ENCODE data around the gene KNDC1. TPM values are rescaled to one million over a fixed set of nuclear protein-coding genes. Genes with fewer than 3 reads are reported as not detected.
"Not testable (repeated sequence)": the region's sequence is repeated elsewhere in the genome, so short reads cannot be mapped to it uniquely, and the experiment has no call there.

Gene KNDC1
- total RNA-seq, 1 donor from 2014 or later = under 0.01 TPM

DNA sequence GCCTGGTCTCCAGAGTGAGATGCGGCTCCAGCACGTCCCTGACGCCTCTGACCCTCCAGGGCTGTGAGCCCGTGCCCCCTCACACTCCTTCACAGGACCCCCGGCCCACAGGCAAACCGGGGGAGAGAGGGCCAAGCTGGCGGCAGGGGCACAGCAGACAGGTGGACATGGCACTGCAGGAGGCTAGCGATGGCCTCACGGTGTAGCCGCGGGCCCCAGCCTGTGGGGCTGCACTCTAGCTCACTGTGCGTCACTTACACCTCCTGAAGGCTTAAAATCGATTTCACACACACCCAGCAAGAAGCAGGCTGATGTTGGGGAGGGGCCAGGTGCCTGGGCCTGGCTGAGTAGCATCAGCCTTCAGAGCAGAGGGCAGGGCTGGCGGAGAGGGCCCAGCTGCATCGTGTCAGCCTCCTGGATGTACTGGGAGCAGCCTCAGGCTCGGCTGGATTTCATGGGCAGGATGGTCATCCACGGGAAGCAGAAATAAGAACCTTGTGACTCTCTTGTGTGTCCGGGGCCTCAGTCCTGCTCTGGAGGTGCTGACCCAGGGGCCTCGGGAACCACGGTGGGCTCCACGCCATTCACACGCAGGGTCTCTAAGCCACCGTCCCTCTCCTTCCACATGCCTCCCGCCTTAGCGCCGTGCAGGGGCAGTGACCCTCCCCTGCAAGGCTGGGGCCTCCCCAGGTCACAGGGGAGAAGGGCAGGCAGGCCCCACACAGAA, 19.4 kb upstream of the KNDC1 start:
- no peak for DNase-seq (ENCODE audit: low read depth in 2 of 2)

DNA sequence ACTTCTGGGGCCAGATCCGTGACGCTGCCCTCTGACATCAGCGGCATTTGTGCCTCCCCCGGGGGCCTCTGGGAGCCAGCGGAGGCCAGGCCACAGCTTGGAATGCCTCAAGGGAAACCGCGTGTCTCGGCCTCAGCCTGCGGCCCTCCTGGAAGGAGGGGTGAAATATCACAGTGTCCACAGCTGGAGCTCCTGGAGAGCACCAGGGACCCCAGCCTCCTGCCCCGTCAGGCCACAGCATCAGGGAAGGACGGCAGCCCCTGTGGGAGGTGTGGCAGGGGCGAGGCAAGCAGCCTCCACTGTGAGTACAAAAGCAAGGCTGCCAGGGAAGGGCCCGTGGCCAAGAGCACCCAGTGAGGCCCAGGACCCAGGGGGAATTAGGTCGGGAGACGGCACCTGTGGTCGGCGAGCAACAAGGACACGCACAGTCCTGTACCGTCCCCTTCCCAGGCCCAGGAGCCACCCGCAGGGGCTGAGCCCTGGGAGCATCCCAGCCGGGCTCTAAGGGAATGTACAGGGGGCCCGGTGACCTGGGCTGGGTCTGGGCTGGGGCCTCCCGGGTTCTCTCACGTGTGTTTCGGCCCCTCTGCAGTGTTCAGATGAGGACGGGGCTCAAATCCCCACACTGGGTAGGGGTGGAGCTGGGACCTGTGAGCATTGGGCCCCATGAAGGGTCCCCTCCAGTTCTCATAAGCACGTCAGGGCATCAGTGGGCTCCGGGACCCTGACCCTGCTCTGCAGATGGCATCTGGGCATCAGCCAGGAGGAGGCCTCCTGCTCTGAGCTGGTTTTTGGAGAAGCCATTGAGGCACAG, 18.7 kb upstream of the KNDC1 start:
- DNase-seq (ENCODE audit: low read depth in 2 of 2) = no peak

DNA sequence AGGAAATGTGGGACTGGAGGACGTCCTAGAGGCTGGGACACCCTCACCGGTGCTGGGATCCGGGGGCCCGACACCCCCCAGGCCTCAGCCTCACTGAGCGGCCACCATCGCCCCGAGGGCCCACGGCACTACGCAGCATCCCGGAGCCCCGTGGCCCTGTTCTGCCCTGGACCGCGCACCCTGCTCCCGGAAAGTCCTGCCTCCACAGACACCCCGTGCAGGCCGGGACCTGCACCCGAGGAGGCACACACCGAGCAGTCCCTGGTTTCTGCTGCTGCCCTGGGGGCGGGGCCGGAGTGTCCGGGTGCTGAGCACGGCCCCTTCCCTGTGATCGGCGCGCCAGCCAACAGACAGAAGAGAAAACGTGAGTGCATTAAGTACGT, 18.1 kb upstream of the KNDC1 start:
- DNase-seq (ENCODE audit: low read depth in 2 of 2) = no peak

DNA sequence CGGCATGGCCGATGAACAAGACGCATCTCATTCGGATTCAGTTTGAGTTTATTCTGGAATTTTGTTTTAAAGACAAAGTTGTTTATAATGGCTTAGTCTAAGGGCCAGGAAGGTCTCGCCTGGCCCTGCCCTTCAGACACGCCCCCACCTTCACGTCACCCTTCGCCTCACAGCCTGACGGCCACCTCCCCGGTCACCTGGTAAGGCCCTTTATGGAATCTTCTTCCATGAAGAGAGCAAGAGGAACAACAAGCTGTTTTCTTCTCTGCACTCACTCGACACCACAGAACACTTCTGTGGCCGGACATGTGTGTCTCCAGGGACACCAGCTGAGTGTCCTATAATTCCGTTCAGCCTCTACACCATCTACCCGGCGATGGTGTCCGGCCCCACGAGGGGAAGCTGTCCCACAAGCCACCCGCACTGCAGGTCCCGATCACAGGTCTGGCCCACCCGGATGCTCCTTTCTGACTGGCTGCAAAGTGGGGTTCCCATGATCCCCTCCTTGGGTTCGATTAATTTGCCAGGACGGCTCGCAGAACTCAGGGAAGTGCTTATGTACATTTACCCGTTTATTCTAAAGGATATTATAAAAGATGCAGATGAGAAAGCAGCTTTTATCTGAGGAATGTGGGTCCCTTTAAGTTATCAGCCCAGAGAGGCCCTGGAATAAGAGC, 17.4 kb upstream of the KNDC1 start:
- no peak for DNase-seq (ENCODE audit: low read depth in 2 of 2)

DNA sequence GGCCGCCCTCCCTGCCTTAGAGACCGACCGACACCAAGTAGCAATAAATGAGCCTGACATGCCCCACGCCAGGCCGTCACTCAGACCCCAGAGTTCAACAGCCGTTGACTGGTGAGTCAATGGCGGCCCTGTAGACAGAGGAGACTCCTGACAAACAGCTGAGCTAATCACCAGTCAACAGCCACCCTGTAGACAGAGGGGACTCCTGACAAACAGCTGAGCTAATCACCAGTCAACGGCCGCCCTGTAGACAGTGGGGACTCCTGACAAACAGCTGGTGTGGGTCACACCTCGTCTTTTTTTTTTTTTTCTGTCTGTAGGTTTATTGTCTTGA, 16.9 kb upstream of the KNDC1 start:
- no peak for DNase-seq (ENCODE audit: low read depth in 2 of 2)

DNA sequence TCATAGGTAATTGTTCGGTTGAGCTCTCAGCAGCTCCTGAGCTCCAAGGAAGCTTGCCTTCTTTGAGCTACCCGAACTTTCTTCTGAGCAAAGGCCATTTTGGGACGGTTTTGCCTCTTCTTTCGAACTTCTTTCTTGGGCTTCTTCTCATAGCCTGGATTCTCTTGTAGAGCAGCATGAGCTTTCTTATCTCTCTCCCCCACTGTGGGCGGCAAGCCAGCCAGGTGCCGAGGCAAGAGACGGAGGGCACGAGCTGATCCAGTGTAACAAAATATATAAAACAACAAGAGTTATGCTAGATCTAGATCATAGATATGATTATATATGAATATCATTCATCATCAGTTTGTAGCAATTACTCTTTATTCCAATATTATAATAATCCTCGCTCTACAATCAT, 16.5 kb upstream of the KNDC1 start:
- DNase-seq (ENCODE audit: low read depth in 2 of 2) = no peak

DNA sequence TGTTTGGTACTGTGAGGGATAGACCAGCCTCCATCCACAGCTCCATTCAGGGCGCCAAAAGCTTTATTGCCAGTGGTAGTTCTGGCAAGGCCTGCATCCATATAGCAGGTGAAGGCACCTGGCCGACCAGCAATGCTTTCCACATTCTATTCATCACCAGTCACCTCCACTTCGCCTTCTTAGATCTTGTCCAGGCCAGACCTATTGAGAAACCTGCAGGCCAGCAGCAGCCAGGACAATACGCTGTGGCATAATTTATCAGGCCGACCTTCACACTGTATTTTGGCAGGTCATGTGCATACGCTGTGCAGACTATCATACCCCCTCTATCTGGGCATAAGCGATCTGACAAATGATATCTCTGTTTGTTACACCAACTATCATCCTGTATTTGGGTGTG, 15.2 kb upstream of the KNDC1 start:
- no peak for DNase-seq (ENCODE audit: low read depth in 2 of 2)

DNA sequence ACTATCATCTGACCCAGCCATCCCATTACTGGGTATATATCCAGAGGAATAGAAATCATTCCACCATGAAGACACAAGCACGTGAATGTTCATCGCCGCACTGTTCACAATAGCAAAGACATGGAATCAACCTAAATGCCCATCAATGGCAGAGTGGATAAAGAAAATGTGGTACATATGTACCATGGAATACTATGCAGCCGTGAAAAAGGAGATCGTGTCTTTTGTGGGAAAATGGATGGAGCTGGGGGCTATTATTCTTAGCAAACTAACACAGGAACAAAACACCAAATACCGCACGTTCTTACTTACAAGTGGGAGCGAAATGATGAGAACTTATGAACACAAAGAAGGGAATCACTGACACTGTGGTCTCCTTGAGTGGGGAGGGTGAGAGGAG, 9.8 kb upstream of the KNDC1 start:
- DNase-seq (ENCODE audit: low read depth in 2 of 2) = no peak

DNA sequence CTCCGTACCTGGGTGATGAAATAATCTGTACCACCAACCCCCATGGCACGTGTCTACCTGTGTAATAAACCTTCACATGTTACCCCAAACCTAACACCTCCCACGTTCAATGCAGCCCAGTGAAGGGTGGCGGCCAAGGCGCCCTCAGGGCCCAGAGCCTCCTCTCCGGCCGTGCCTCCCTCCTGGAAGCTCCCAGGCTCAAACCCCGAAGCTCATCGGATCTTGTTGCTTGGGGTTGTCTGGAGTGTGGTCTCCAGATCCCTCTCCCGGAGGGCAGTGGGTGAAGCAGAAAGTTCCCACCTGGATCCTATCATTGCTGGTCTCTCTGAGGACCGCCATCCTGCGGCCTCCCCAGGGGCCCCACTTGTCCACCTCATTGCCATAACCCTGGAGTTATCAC, 9.4 kb upstream of the KNDC1 start:
- DNase-seq (ENCODE audit: low read depth in 2 of 2) = no peak

DNA sequence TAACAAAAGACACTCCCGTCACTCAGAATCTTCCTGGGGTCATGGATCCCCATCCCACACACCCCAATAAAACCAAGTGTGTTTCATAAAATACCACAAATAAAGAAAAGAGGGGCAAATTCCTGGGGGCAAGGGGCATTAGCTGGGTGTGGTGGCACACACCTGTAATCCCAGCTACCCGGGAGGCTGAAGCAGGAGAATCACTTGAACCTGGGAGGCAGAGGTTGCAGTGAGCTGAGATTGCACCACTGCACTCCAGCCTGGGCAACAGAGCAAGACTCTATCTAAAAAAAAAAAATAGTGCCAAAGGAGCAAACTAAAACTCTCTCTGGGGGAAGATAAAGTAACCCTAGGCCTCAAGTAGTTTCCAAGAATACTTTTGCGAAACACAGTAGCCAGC, 8.9 kb upstream of the KNDC1 start:
- DNase-seq (ENCODE audit: low read depth in 2 of 2) = not testable (repeated sequence)

DNA sequence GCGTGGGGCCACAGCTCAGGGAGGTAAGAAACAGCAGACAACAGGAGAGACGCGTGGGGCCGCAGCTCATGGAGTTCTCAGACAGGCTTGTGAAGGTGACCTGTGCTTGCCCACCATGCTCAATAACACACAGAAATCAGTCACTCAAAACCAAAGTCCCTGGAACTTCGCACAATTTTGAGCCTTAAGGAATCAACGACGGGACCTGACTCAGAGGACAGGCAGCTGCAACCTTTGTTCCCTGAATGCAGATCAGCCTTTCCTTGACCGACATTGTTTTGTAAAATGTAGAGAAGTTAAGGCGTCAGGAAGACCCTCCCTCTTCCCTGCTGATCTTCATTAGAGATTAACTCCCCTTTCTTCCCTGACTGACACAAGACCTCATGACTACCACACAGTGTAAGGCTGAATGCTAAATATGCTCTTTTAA, 8.5 kb upstream of the KNDC1 start:
- no peak for DNase-seq (ENCODE audit: low read depth in 2 of 2)

DNA sequence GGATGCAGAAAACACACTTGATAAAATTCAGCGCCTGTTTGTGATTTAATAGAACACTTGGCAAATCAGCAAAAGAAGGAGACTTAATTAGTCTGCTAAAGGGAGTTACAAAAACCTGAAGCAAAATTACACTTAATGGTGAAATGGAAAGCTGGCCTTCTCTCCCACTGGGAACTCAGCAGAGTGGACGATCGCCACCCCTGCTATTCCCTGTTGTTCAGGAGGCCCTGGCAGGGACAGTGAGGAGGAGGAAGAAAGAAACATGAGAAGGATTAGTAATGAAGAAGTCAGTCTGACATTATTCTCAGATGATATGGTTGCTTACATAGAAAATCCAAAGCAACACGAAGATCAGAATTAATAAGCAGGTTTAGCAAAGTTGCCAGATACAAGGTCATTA, 5.6 kb upstream of the KNDC1 start:
- DNase-seq (ENCODE audit: low read depth in 2 of 2) = no peak

DNA sequence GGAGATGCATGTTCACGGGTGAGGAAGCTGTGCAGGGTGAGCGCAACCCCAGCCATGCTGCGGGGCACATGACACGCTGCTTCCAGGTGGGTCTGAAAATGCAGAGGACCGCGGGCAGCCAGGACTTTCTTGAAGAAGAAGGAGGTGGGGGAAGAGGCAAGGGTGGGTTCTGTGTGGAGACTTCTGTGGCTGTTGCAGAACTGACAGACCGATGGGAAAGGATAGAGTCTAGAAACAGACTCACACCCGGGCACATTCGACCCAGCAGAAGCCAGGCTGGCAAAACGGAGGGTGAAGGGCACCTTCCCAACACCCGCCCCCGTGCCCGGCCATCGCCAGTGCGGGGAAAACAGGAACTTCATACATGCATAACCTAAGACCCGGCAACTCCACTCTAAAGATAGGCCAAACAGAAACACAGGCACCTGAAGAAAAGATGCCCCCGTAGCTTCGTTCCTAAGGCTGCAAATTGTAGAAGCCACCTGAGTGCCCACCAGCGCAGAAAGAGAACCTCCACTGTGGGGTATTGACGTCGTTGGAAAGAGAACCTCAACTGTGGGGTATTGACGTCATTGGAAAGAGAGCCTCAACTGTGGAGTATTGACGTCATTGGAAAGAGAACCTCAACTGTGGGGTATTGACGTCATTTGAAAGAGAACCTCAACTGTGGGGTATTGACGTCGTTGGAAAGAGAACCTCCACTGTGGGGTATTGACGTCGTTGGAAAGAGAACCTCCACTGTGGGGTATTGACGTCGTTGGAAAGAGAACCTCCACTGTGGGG, 4.8 kb upstream of the KNDC1 start:
- DNase-seq (ENCODE audit: low read depth in 2 of 2) = no peak

DNA sequence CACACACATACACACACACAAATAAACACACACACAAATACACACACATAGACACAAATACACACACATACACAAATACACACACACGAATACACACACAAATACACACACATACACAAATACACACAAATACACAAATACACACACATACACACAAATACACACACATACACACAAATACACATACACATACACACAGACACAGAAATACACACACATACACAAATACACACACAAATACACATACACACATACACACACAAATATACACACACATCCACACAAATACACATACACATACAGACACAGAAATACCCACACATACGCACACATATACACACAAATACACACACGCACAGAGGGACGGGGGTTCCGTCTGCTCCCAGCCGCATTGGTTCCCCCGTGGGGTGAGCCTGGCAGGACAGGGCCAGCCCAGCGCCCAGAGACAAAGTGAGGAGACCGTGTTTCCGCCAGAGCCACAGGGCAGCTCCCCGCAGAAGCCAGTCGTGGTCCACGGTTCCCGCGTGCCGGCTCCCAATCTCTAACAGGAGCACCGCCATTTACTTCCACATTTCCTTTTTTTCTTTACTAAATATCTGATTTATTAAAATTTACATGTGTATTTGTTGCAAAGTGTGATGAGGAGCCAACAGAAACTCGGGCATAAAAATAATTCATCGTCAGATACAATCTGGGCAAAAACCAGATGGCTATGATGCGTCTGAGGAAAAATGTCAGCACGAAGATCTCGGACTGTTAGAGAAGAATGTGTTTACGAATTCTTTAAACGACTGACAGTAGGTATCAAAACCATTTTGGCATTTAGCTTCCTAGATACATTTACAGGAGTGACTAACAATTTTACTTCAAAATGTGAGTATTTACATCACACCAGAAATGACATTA, 3.1 kb upstream of the KNDC1 start:
- no peak for DNase-seq (ENCODE audit: low read depth in 2 of 2)

DNA sequence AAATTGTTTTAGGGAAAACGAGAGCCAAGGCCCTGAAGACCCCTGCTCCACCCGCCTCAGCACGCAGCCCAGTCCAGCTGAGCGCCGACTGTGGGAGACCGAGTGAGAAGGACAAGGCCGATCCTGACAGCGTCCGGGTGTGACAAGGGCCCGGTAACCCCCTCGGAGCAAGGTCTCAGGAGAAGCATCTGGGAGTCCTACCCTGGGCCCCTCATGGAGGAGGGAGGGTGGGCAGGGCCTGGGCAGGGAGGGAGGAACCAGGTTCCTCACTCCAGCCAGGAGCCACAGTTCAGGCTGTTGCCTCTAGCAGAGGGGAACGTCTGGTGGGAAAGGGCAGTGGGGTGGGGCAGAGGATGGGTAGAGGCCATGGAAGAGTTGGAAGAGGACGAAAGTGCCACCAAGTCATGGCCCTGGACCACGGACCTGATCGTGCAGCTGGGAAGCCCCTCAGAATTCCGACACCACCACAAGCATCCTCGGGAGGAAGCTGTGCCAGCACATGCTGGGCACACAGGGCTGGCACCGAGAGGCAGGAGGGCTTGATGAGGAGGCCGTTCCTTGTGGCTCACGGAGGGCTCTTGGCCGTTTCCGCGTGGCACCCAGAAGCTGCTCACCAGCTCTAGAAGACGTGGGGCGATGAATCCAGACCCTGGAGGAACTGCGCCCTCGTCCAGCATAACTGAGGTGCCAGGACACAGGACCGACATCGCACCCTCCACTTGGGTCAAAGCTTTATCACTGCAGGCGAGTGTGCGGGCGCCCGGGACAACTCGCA, 2.2 kb upstream of the KNDC1 start:
- DNase-seq (ENCODE audit: low read depth in 2 of 2) = no peak

DNA sequence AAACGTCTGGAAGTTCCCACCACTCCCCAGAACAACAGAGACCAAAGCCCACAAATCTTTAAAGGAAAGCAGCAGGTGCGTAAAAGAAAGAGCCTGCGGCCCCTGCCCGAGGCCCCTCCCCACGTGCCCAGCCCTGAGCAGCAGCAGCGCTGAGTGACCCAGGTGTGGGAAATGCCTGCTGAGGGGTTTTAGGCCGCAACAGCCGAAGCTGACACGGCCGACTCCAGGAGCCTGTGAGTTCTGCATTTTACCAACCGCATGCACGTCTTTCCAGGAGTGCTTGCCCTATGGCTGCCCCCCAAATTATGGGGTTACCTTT, 1.6 kb upstream of the KNDC1 start:
- no peak for DNase-seq (ENCODE audit: low read depth in 2 of 2)

DNA sequence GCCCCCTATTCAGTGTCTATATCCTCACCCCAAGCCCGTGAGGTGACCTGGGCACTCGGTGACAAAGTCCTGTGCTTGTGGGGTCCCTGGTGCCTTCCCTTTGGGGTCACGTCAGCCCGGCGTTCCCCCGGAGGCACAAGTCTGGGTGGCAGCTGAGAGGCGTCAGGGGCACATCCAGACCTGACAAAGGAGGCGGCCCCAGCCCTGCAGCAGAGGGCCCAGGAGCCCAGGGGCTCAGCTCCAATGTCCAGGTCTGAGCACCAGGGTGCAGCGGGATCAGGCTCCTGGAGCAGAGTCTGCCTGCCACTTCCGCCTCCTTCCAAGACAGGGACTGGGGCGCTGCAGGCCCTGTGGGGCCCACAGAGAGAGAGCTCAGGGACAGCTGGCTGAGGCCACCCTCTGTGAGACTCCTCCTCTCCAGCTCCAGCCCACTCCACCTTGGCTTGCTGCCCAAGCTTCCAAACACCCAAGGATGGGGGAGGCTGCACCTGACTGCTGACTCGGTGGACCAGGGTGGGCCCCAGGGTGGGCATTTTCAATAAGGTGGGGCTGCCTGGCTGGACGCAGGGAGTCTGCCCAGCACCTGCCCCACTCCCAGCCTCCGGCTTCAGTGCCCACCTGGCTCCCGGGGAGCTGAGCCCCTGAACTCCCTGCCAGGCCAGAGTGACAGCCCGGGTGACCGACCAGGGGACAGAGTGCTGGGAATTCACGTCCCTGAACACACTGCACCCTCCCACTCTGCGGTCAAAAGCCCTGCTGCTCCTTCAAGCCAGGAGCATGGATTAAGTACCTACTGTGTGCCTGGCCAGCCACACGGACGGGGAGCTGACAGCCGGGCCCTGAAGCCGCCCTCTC, 1.0 kb upstream of the KNDC1 start:
- no peak for DNase-seq (ENCODE audit: low read depth in 2 of 2)

DNA sequence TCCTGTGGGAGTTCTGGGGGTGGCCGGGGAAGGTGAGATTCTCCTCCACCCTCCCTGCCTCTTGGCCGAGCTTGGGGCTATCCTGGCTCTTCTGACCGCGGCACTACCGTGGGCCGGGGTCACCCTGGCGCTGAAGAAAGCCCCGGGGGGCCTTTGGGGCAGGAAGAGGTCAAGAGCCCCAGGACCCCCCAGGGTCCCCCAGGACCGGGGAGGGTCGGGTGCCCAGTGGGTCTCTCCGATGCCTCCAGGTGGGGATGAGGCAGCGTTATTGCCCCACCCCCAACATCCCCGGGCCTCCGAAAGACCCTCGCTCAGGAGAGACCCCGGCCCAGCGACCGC, 439 bp upstream of the KNDC1 start:
- DNase-seq (ENCODE audit: low read depth in 2 of 2) = no peak

DNA sequence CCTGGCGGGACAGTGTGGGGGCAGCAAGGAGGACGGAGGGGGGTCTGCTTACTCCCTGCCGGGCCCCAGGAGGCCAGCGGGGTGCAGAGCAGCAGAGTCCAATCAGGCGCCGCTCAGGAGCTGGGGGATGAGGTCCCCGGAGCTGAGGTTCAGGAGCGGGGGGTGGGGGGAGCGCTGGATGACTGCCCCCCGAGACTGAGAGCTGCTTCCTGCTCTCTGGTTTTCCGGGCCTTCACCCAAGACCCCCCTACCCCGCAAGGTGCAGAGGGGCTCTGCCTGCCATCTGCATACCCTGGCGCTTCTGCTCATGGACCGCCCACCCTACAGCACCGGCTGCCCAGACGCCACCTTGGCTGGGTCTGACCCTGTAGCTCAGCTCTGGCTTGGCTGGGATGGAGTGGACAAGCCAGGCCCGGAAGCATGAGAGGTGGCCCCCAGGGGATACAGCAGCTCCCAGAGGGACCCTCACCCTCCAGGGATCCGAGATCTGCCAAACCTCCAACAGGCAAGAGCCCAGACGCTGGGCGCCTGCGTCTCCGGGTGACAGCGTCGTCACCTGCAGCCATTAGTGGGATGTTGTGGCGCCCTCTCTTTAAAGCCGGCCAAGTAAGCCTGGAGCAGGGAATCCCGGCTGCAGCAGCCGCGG, 930 bp downstream of the KNDC1 start:
- DNase-seq (ENCODE audit: low read depth in 2 of 2) = no peak
